ENCODE measurements around the gene ST6GALNAC6. TPM values are rescaled to one million over a fixed set of nuclear protein-coding genes. Genes with fewer than 3 reads are reported as not detected.
A peak's percentile ranks its signal among the peaks of the same experiment; 100 is the strongest.

ST6GALNAC6 gene
- total and polyA plus RNA-seq, 11 donors, result 28.4 to 75.9 (median 43.2) TPM

GRCh38 chr9:127929625-127929979 is 30.2 kb upstream of the ST6GALNAC6 start:
- Histone ChIP-seq H3K4me3 (no peak overlapping the region), H3K27ac (no peak overlapping the region), H3K9me3 (no peaks in the 10 kb centered on the region), H3K27me3 (peaks cover 9 to 48% (median 26%) of the 10 kb centered on the region in 9 donors), H3K4me1 (peaks cover 0 to 40% (median 27%) of the 10 kb centered on the region in 12 donors), H3K36me3 (peaks cover 0 to 5% (median 0%) of the 10 kb centered on the region in 9 donors)
- intact Hi-C loops (cut with DNase I), result loop anchor here in 3 of 10 donors (10.0 kb wide), 1 partner anchor 425 kb away; no protein-coding TSS in a partner anchor
- WGBS, 4 donors, result 68 to 83% (median 74%) methylated on average over 8 to 10 of the region's 10 CpGs
- DNase-seq (no peak), ATAC-seq (no peak)
- TF ChIP-seq POLR2A (IDR thresholded peaks at IDR 0.05) (no peak), CTCF (IDR thresholded peaks at IDR 0.05) (no peak)

DNA sequence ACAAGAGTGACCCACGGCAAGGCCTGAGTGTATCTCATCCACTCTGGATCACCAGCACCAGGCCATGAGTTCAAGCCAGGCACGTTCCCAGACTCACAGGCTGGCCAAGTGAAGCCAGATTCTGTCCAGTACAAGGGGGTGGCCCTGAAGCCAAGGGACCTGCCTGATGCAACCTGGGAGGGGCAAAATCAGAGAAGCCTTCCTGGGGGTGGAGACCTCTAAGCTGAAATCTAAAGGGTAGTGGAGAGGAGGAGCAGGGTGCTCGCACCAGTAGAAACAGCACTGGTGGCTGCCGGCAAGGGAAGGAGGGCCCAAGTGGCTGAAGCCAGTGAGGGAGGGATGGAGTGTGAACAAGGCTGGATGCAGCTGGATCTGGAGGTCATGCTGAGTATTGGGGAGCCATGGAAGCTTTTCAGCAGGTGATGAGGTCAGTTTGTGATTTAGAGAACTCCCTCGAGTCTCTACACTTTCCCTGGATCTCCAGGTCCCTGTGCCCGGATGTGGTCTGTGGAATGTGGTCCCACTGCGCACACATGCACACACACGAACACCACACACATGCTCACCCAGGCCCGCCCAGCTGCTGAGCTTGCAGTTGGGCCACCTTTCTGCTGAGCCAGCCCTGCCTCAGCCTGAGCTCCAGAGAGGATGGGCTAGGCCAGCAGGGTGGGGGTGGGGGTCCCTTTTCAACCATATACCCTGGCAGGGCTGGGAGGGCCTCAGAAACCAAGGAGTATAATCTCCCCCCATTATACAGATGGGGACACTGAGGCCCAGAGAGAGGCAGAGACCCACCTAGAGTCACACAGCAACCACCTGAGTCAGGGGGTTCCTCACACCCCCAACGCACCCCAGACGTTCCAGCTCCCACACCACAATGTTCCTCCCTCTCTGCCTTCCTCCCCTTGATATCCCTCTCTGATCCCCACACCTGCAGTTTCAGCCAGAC is 29.5 kb upstream of the ST6GALNAC6 start:
- DNase-seq, result no peak

GRCh38 chr9:127927988-127928675 is 28.7 kb upstream of the ST6GALNAC6 start:
- WGBS, 4 donors, result 20 to 39% (median 24%) methylated on average over 13 to 24 of the region's 24 CpGs
- ATAC-seq (peak in 2 of 4 donors; percentile 5 to 30), DNase-seq (no peak)
- H3K4me3 ChIP-seq, result no peak overlapping the region
- H3K36me3 ChIP-seq, result no peaks in the 10 kb centered on the region
- peaks cover 0 to 40% (median 27%) of the 10 kb centered on the region in 12 donors for H3K4me1 ChIP-seq
- H3K27me3 ChIP-seq, result peaks cover 9 to 48% (median 26%) of the 10 kb centered on the region in 9 donors
- TF ChIP-seq CTCF (IDR thresholded peaks at IDR 0.05) (no peak), POLR2A (IDR thresholded peaks at IDR 0.05) (no peak)
- no peaks in the 10 kb centered on the region for H3K9me3 ChIP-seq
- intact Hi-C loops (cut with DNase I), result loop anchor here in 3 of 10 donors (10.0 kb wide), 1 partner anchor 423 kb away; no protein-coding TSS in a partner anchor
- no peak overlapping the region for H3K27ac ChIP-seq

More for the DNA sequence above, 29.5 kb upstream of the ST6GALNAC6 start:
- 77 to 85% (median 79%) methylated on average over 9 to 11 of the region's 11 CpGs for WGBS, 4 donors
- no peaks in the 10 kb centered on the region for H3K36me3 ChIP-seq
- H3K9me3 ChIP-seq, result no peaks in the 10 kb centered on the region
- TF ChIP-seq CTCF (IDR thresholded peaks at IDR 0.05) (no peak), POLR2A (IDR thresholded peaks at IDR 0.05) (no peak)
- H3K4me1 ChIP-seq, result peaks cover 0 to 40% (median 27%) of the 10 kb centered on the region in 12 donors
- peaks cover 9 to 48% (median 26%) of the 10 kb centered on the region in 9 donors for H3K27me3 ChIP-seq
- no peak overlapping the region for H3K4me3 ChIP-seq
- intact Hi-C loops (cut with DNase I), result loop anchor here in 3 of 10 donors (10.0 kb wide), 1 partner anchor 424 kb away; no protein-coding TSS in a partner anchor
- no peak for ATAC-seq
- H3K27ac ChIP-seq, result no peak overlapping the region

All from heart left ventricle (tissue), 16 donors.